ENCODE results near the gene NUDT5.

Gene NUDT5

DNA sequence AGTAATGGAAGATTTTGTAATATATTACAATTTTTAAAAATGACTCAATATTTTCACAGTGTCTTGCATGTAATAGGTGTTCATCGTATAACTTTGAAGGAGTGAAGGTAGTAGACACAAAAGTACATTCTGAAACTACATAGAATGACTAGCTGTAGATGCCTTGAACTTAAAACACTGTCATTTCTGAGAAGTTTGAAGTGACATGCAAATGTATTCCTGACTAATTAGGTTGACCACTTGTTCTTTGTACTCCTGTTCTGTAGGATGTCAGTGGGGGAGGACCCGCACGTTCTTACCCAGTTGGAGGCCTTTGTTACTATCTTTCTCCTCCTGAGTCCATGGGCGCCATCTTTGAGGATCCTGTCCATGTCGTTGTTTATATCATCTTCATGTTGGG lies 35.0 kb downstream of the NUDT5 start:
- Histone ChIP-seq H3K4me3 (replicated peaks; ENCODE audit: insufficient read depth, low read length) (no peak overlapping the region), H3K27ac (replicated peaks) (no peak overlapping the region), H3K27me3 (ENCODE audit: insufficient read depth, poor library complexity, severe bottlenecking) (no peaks in the 10 kb centered on the region)
- TF ChIP-seq POLR2AphosphoS5 (IDR thresholded peaks at IDR 0.05; ENCODE audit: low read depth) (no peak), SPI1 (IDR thresholded peaks at IDR 0.05; ENCODE audit: borderline replicate concordance, low read depth) (no peak), GABPA (IDR thresholded peaks at IDR 0.05; ENCODE audit: low read depth) (no peak)
- TF ChIP-seq, protein P1, sequence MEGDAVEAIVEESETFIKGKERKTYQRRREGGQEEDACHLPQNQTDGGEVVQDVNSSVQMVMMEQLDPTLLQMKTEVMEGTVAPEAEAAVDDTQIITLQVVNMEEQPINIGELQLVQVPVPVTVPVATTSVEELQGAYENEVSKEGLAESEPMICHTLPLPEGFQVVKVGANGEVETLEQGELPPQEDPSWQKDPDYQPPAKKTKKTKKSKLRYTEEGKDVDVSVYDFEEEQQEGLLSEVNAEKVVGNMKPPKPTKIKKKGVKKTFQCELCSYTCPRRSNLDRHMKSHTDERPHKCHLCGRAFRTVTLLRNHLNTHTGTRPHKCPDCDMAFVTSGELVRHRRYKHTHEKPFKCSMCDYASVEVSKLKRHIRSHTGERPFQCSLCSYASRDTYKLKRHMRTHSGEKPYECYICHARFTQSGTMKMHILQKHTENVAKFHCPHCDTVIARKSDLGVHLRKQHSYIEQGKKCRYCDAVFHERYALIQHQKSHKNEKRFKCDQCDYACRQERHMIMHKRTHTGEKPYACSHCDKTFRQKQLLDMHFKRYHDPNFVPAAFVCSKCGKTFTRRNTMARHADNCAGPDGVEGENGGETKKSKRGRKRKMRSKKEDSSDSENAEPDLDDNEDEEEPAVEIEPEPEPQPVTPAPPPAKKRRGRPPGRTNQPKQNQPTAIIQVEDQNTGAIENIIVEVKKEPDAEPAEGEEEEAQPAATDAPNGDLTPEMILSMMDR (IDR thresholded peaks at IDR 0.05; ENCODE audit: insufficient read depth, low read length) = no peak
- TF ChIP-seq, protein P2, sequence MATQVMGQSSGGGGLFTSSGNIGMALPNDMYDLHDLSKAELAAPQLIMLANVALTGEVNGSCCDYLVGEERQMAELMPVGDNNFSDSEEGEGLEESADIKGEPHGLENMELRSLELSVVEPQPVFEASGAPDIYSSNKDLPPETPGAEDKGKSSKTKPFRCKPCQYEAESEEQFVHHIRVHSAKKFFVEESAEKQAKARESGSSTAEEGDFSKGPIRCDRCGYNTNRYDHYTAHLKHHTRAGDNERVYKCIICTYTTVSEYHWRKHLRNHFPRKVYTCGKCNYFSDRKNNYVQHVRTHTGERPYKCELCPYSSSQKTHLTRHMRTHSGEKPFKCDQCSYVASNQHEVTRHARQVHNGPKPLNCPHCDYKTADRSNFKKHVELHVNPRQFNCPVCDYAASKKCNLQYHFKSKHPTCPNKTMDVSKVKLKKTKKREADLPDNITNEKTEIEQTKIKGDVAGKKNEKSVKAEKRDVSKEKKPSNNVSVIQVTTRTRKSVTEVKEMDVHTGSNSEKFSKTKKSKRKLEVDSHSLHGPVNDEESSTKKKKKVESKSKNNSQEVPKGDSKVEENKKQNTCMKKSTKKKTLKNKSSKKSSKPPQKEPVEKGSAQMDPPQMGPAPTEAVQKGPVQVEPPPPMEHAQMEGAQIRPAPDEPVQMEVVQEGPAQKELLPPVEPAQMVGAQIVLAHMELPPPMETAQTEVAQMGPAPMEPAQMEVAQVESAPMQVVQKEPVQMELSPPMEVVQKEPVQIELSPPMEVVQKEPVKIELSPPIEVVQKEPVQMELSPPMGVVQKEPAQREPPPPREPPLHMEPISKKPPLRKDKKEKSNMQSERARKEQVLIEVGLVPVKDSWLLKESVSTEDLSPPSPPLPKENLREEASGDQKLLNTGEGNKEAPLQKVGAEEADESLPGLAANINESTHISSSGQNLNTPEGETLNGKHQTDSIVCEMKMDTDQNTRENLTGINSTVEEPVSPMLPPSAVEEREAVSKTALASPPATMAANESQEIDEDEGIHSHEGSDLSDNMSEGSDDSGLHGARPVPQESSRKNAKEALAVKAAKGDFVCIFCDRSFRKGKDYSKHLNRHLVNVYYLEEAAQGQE (IDR thresholded peaks at IDR 0.05; ENCODE audit: insufficient replicate concordance, low read depth) = no peak
- no peak for DNase-seq (ENCODE audit: low read depth in 1 of 2, low spot score in 1 of 2)

DNA sequence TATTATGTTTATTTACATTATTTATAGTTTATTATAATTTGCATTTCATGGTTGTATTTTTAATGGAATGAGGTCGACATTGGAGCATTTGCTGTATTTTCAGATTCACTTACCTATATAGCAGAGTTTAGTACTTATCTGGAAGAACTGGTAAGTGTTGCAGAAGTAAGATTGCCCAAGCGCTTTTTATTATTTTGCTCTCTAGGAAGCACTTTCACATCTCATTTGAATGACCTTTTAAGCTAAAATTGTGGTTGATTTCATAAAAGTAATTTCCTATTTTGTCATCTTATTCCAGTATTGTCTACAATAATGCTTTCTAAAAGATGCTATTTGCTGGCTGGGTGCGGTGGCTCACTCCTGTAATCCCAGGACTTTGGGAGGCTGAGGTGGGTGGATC lies 37.6 kb downstream of the NUDT5 start:
- Histone ChIP-seq H3K27me3 (ENCODE audit: insufficient read depth, poor library complexity, severe bottlenecking) (no peaks in the 10 kb centered on the region), H3K4me3 (replicated peaks; ENCODE audit: insufficient read depth, low read length) (no peak overlapping the region), H3K27ac (replicated peaks) (no peak overlapping the region)
- TF ChIP-seq SPI1 (IDR thresholded peaks at IDR 0.05; ENCODE audit: borderline replicate concordance, low read depth) (no peak), GABPA (IDR thresholded peaks at IDR 0.05; ENCODE audit: low read depth) (no peak), POLR2AphosphoS5 (IDR thresholded peaks at IDR 0.05; ENCODE audit: low read depth) (no peak)
- TF ChIP-seq, protein P2 (IDR thresholded peaks at IDR 0.05; ENCODE audit: insufficient replicate concordance, low read depth) = no peak
- TF ChIP-seq, protein P1 (IDR thresholded peaks at IDR 0.05; ENCODE audit: insufficient read depth, low read length) = no peak
- peak in 1 of 2 experiments; percentile 31 for DNase-seq (ENCODE audit: low read depth in 1 of 2, low spot score in 1 of 2)

DNA sequence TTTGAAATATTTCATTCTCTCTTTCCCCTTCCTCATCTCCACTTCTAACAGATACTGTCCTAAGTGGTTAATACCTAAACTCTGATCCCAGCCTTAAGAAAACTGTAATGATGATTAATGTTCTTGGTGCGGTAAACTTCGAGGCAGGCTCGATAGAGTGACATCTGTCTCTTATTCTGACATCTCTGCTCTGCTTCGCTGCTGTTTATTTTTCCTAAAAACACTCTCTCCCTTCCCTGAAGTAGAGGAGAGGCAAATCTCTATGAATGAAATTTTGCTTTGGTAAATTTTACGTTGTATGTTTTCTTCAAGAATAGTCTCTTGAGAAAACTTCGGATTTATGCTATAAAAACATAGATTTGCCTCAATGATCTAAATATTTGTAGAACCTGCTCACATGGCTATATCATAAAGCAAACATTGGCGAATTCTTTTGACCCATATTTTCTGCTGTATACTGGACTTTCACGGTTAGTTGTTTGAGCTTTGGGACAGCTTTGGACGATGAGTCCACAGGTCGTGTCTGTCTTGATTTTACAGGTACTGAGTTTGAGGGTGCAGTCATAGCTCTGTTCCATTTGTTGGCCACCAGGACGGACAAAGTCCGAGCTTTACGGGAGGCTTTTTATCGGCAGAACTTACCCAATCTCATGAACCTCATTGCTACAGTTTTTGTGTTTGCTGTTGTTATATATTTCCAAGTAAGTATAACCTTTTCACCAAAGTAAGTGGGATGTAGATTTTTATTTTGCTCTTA lies 39.1 kb downstream of the NUDT5 start:
- Histone ChIP-seq H3K27ac (replicated peaks) (no peak overlapping the region), H3K4me3 (replicated peaks; ENCODE audit: insufficient read depth, low read length) (no peak overlapping the region), H3K27me3 (ENCODE audit: insufficient read depth, poor library complexity, severe bottlenecking) (no peaks in the 10 kb centered on the region)
- no peak for DNase-seq (ENCODE audit: low read depth in 1 of 2, low spot score in 1 of 2)
- TF ChIP-seq, protein P2 (IDR thresholded peaks at IDR 0.05; ENCODE audit: insufficient replicate concordance, low read depth) = no peak
- TF ChIP-seq POLR2AphosphoS5 (IDR thresholded peaks at IDR 0.05; ENCODE audit: low read depth) (no peak), GABPA (IDR thresholded peaks at IDR 0.05; ENCODE audit: low read depth) (no peak), SPI1 (IDR thresholded peaks at IDR 0.05; ENCODE audit: borderline replicate concordance, low read depth) (no peak)
- TF ChIP-seq, protein P1 (IDR thresholded peaks at IDR 0.05; ENCODE audit: insufficient read depth, low read length) = no peak

Data from HL-60 (cell line).